H1 (cell line): ENCODE measurements around the gene U2AF1L4.

Experiments used
- CTCF ChIP-seq, 3 experiments: IDR thresholded peaks; 1 replicate in 2 of 3; 2 replicates in 1 of 3; pipeline versions ENCODE4 v1.5.1 to v1.6.1; 2011; ENCODE audit warnings: low read length in 3 of 3, mild to moderate bottlenecking in 3 of 3, inconsistent platforms in 2 of 3, low read depth in 1 of 3, moderate library complexity in 1 of 3; ENCODE audit not compliant: insufficient read depth in 1 of 3; ENCODE audit errors: control extremely low read depth in 1 of 3
- EZH2 ChIP-seq: fragments of 200-600 bp; sonication (generic); IDR thresholded peaks from 2 replicates; pipeline ENCODE4 v1.7.1; 2012; ENCODE audit warnings: low read depth, mild to moderate bottlenecking, moderate library complexity, low read length, inconsistent platforms; ENCODE audit not compliant: severe bottlenecking
- KDM1A ChIP-seq: fragments of 200-600, 300-600 bp; sonication (generic); IDR thresholded peaks from 2 replicates; pipeline ENCODE4 v1.7.1; 2016; ENCODE audit warnings: mild to moderate bottlenecking, low read length, borderline replicate concordance

- TF ChIP-seq CTCF (IDR thresholded peaks at IDR 0.05; ENCODE audit: control extremely low read depth in 1 of 3, insufficient read depth in 1 of 3, low read depth in 1 of 3, low read length in 3 of 3) (no peak), KDM1A (no peak), EZH2 (no peak)
Measured at GRCh38 chr19:35746087-35746462, 857 bp upstream of the U2AF1L4 start.
